H1 (cell line): ENCODE results near the gene B3GNT2. TPM values are rescaled to one million over a fixed set of nuclear protein-coding genes. Genes with fewer than 3 reads are reported as not detected.

Experiments used
- CTCF ChIA-PET: fragments of 300-600 bp; sonication (Branson Sonifier 250); formaldehyde crosslinking; loops from one replicate; lab custom pipeline; 2021; ENCODE audit not compliant: partially characterized antibody; lab: Charles Lee
- POLR2A ChIA-PET: fragments of 300-600 bp; sonication (Branson Sonifier 250); formaldehyde crosslinking; loops from one replicate; lab custom pipeline; 2021; ENCODE audit warnings: inconsistent platforms; ENCODE audit not compliant: partially characterized antibody; lab: Charles Lee
- DNase-seq, 2 experiments: peaks; one replicate each; pipeline versions ENCODE4 v3.0.0 to v3.0.0-alpha.2; 2010 to 2022; ENCODE audit warnings: low spot score in 2 of 2, low read depth in 1 of 2, mixed read lengths in 1 of 2
- FAIRE-seq: peaks from 2 replicates; lab custom pipeline; 2011; peaks lifted over from hg19 to GRCh38; lab: Jason Lieb, UNC
- H2AFZ ChIP-seq: 2 replicates; pipeline ENCODE4 v1.8.1; 2012; ENCODE audit warnings: low read length, inconsistent platforms
- H2AK5ac ChIP-seq: 2 replicates; pipeline ENCODE4 v1.6.1; 2013; ENCODE audit warnings: low read depth, low read length
- H2BK120ac ChIP-seq: replicated peaks from 2 replicates; pipeline ENCODE3; 2013; ENCODE audit warnings: low read depth, low read length, inconsistent platforms
- H2BK12ac ChIP-seq: 2 replicates; pipeline ENCODE4 v1.6.1; 2013; ENCODE audit warnings: low read depth, low read length
- H2BK15ac ChIP-seq: 2 replicates; pipeline ENCODE4 v1.6.1; 2013; ENCODE audit warnings: low read length
- H2BK20ac ChIP-seq: 2 replicates; pipeline ENCODE4 v1.6.1; 2013; ENCODE audit warnings: low read length
- H2BK5ac ChIP-seq: 2 replicates; pipeline ENCODE4 v1.6.1; 2013; ENCODE audit warnings: low read depth, low read length
- H3K14ac ChIP-seq: 2 replicates; pipeline ENCODE4 v1.6.1; 2013; ENCODE audit warnings: inconsistent platforms; ENCODE audit not compliant: insufficient read length
- H3K18ac ChIP-seq: 2 replicates; pipeline ENCODE4 v1.6.1; 2013; ENCODE audit warnings: low read length; ENCODE audit errors: extremely low read depth
- H3K23ac ChIP-seq: 2 replicates; pipeline ENCODE4 v1.6.1; 2013; ENCODE audit warnings: inconsistent platforms; ENCODE audit not compliant: insufficient read length
- H3K23me2 ChIP-seq: 2 replicates; pipeline ENCODE4 v1.6.1; 2013; ENCODE audit warnings: low read depth, low read length
- H3K27ac ChIP-seq: 2 replicates; pipeline ENCODE4 v1.6.1; 2011; ENCODE audit warnings: low read depth, low read length, inconsistent platforms
- H3K27me3 ChIP-seq, 4 experiments: replicated peaks in 1 of 4; 1 replicate in 1 of 4; 2 replicates in 3 of 4; pipeline versions ENCODE4 v1.6.1 to v1.8.1; 2011 to 2013; ENCODE audit warnings: low read length in 3 of 4, mild to moderate bottlenecking in 3 of 4, inconsistent platforms in 2 of 4, mixed read lengths in 2 of 4, moderate library complexity in 1 of 4; ENCODE audit not compliant: control insufficient read depth in 3 of 4, insufficient read depth in 3 of 4; ENCODE audit errors: extremely low read depth in 1 of 4
- H3K36me3 ChIP-seq, 4 experiments: 2 replicates each; pipeline versions ENCODE4 v1.6.1 to v1.8.1; 2011 to 2013; ENCODE audit warnings: mild to moderate bottlenecking in 4 of 4, low read length in 3 of 4, moderate library complexity in 2 of 4, control low read depth in 1 of 4, inconsistent platforms in 1 of 4; ENCODE audit not compliant: insufficient read depth in 4 of 4, control insufficient read depth in 2 of 4
- H3K4ac ChIP-seq: replicated peaks from 2 replicates; pipeline ENCODE3; 2013; ENCODE audit warnings: low read length, low read depth, mixed read lengths, inconsistent platforms; ENCODE audit not compliant: insufficient read length
- H3K4me1 ChIP-seq, 4 experiments: replicated peaks in 1 of 4; 1 replicate in 1 of 4; 2 replicates in 3 of 4; pipeline versions ENCODE4 v1.6.1 to v1.8.1; 2011 to 2013; ENCODE audit warnings: low read length in 3 of 4, inconsistent platforms in 2 of 4, mixed read lengths in 1 of 4; ENCODE audit not compliant: insufficient read depth in 4 of 4, control insufficient read depth in 3 of 4
- H3K4me2 ChIP-seq, 2 experiments: 2 replicates each; pipeline versions ENCODE4 v1.6.1 to v1.8.1; 2011 to 2013; ENCODE audit warnings: low read depth in 2 of 2, low read length in 2 of 2, control low read depth in 1 of 2, inconsistent platforms in 1 of 2, mild to moderate bottlenecking in 1 of 2; ENCODE audit not compliant: insufficient read depth in 1 of 2
- H3K4me3 ChIP-seq, 4 experiments: fragments of 200-600, 300-600 bp in 1 of 4; sonication (generic), shearing (Covaris generic), sonication (Bioruptor Twin) in 1 of 4; 2 replicates each; pipeline versions ENCODE4 v1.5.1 to v1.8.1; 2011 to 2016; ENCODE audit warnings: low read length in 4 of 4, low read depth in 3 of 4, control low read depth in 2 of 4, inconsistent platforms in 2 of 4, mild to moderate bottlenecking in 2 of 4, mixed read lengths in 1 of 4, moderate library complexity in 1 of 4; ENCODE audit not compliant: insufficient read depth in 2 of 4; ENCODE audit errors: extremely low read depth in 1 of 4
- H3K56ac ChIP-seq: replicated peaks from 2 replicates; pipeline ENCODE3; 2013; ENCODE audit warnings: low read depth, mild to moderate bottlenecking, mixed read lengths, low read length, inconsistent platforms; ENCODE audit not compliant: insufficient read length
- H3K79me1 ChIP-seq: 2 replicates; pipeline ENCODE4 v1.6.1; 2013; ENCODE audit warnings: low read depth, low read length, control low read depth
- H3K79me2 ChIP-seq, 2 experiments: 2 replicates each; pipeline versions ENCODE4 v1.6.1 to v1.8.1; 2012 to 2013; ENCODE audit warnings: low read length in 2 of 2, mild to moderate bottlenecking in 2 of 2, inconsistent platforms in 1 of 2; ENCODE audit not compliant: insufficient read depth in 2 of 2, control insufficient read depth in 1 of 2
- H3K9ac ChIP-seq, 4 experiments: replicated peaks in 1 of 4; 1 replicate in 1 of 4; 2 replicates in 3 of 4; pipeline versions ENCODE4 v1.6.1 to v1.8.1; 2011 to 2013; ENCODE audit warnings: low read depth in 3 of 4, low read length in 3 of 4, control low read depth in 2 of 4, mild to moderate bottlenecking in 2 of 4, moderate library complexity in 2 of 4, inconsistent platforms in 1 of 4; ENCODE audit errors: extremely low read depth in 1 of 4
- H3K9me3 ChIP-seq, 2 experiments: 2 replicates each; pipeline versions ENCODE4 v1.6.1 to v1.8.1; 2012 to 2013; ENCODE audit warnings: mild to moderate bottlenecking in 2 of 2, moderate library complexity in 2 of 2, control low read depth in 1 of 2, inconsistent platforms in 1 of 2, low read depth in 1 of 2, low read length in 1 of 2, mixed read lengths in 1 of 2; ENCODE audit not compliant: insufficient read depth in 2 of 2
- H4K20me1 ChIP-seq, 2 experiments: replicated peaks in 1 of 2; 2 replicates each; pipeline versions ENCODE3 to v1.8.1; 2011 to 2013; ENCODE audit warnings: inconsistent platforms in 2 of 2, low read length in 2 of 2, mild to moderate bottlenecking in 1 of 2; ENCODE audit not compliant: insufficient read depth in 2 of 2, control insufficient read depth in 1 of 2
- H4K5ac ChIP-seq: 2 replicates; pipeline ENCODE4 v1.6.1; 2013; ENCODE audit warnings: low read length, low read depth, mixed read lengths, inconsistent platforms; ENCODE audit not compliant: insufficient read length
- H4K8ac ChIP-seq: 2 replicates; pipeline ENCODE4 v1.8.0; 2013; ENCODE audit warnings: mild to moderate bottlenecking, moderate library complexity, low read length, inconsistent platforms; ENCODE audit not compliant: insufficient read depth; ENCODE audit errors: extremely low read depth
- H4K91ac ChIP-seq: replicated peaks from 2 replicates; pipeline ENCODE3; 2013; ENCODE audit warnings: low read length, mixed read lengths, inconsistent platforms; ENCODE audit not compliant: insufficient read length
- CHD2 ChIP-seq: IDR thresholded peaks from 2 replicates; pipeline ENCODE4 v1.6.1; 2012; ENCODE audit warnings: low read length, improper control_type of control experiment
- SIX5 ChIP-seq: IDR thresholded peaks from 2 replicates; pipeline ENCODE4 v1.6.1; 2011; ENCODE audit warnings: mild to moderate bottlenecking, low read depth, low read length
- SUZ12 ChIP-seq: fragments of 200-600 bp; sonication (generic); IDR thresholded peaks from 2 replicates; pipeline ENCODE4 v1.6.1; 2012; ENCODE audit warnings: mild to moderate bottlenecking, inconsistent platforms, low read length, moderate library complexity, mixed read lengths
- YY1 ChIP-seq: IDR thresholded peaks from 2 replicates; pipeline ENCODE4 v1.6.1; 2011; ENCODE audit warnings: low read depth, mild to moderate bottlenecking, low read length
- WGBS, 2 experiments: shearing (Covaris generic) in 1 of 2; methylation state at CpG; one replicate each; pipeline versions ENCODE4 v1.1.6 to v1.1.7; 2013 to 2015; ENCODE audit warnings: low lambda C conversion rate in 2 of 2, mixed read lengths in 2 of 2, inconsistent platforms in 1 of 2, low coverage in 1 of 2, missing lambda C conversion rate in 1 of 2; ENCODE audit not compliant: insufficient replicate concordance in 2 of 2, insufficient coverage in 1 of 2, insufficient read length in 1 of 2; ENCODE audit errors: extremely low coverage in 1 of 2, missing lambda C conversion rate in 1 of 2; 5-methylcytosine and 5-hydroxymethylcytosine counted together
- polyA plus RNA-seq, 7 experiments: library from polyadenylated mRNA; depleted of rRNA in 3 of 7; stranded (reverse) in 5 of 7; unstranded in 2 of 7; fragments of >200 nt in 5 of 7; fragments of 200-250 nt in 2 of 7; gene quantifications; 1 replicate in 5 of 7; 2 replicates in 1 of 7; 4 replicates in 1 of 7; pipeline versions ENCODE4 v1.2.1 to v1.2.3, GENCODE V29; 2011 to 2013; ENCODE audit warnings: missing spikeins in 2 of 7, mixed read lengths in 2 of 7
- total RNA-seq: library from RNA; stranded (reverse); fragmentation: NEBNext Ultra II Directional; extraction: Animal tissue kit (Norgen Biotek cat#: 25700); gene quantifications from 2 replicates; pipeline ENCODE4 v1.2.1, GENCODE V29; 2021
- TF ChIP-seq, protein P1 (sequence below): IDR thresholded peaks from 2 replicates; pipeline ENCODE4 v1.6.1; 2011; ENCODE audit warnings: low read length, improper control_type of control experiment

B3GNT2 gene
- total and polyA plus RNA-seq, 2 of the 8 experiments (the other 6 are each of a cell fraction or from before 2014, with no cell fraction given): 20.1 to 40.8 TPM

DNA sequence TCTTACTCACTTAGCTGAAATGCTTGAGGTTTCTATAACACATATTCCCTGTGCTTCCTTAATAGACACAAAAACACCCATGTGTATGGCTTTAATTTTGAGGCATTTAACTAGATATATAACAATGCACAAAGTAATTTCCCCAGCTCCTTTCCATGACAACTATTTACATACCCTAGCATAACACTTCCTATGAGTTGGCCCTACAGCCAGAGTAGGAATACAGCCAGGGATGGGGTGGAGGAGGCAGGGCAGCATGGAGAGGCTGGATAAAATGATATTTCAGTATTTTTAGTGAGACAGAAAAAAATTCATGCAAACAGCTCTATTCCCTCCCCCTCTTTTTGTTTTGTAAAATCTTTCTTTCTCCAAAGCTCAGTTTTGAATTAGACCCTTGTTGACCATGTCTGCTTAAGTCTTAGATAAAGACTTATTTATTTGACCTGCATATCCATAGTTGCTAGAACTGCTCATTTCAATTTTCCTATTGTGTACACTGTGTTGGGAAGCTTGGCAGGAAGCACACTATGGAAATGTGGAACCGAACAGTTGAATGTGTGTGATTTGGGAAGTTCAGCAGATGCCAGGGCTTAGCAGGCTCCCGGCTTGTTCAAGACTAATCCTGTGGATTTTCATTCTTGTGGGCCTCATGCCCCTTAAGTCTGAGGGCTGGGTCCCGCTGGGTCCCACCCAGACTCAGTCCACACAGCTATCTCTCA is 11.2 kb upstream of the B3GNT2 start:
- peaks cover 0 to 11% (median 0%) of the 10 kb centered on the region in 4 experiments; a peak in 3 of 7 replicates for H3K4me1 ChIP-seq
- no peak for TF ChIP-seq SIX5
- no peak for TF ChIP-seq YY1
- TF ChIP-seq CHD2: no peak
- TF ChIP-seq SUZ12: no peak
- TF ChIP-seq, protein P1, sequence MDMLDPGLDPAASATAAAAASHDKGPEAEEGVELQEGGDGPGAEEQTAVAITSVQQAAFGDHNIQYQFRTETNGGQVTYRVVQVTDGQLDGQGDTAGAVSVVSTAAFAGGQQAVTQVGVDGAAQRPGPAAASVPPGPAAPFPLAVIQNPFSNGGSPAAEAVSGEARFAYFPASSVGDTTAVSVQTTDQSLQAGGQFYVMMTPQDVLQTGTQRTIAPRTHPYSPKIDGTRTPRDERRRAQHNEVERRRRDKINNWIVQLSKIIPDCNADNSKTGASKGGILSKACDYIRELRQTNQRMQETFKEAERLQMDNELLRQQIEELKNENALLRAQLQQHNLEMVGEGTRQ: no peak
- H3K9ac ChIP-seq: no peak overlapping the region
- FAIRE-seq (no peak), DNase-seq (no peak)
- no peak overlapping the region for H3K23ac ChIP-seq
- ChIA-PET POLR2A (interaction anchor here (1.1 kb wide), 1 partner anchor 11 kb away, joined by 3 read pairs; no protein-coding TSS in a partner anchor), CTCF (interaction anchor here (0.6 to 1.2 kb wide), 7 partner anchors 9 to 226 kb away, joined by 3 read pairs; no protein-coding TSS in a partner anchor)
- peaks cover 0 to 2% (median 0%) of the 10 kb centered on the region in 4 experiments; a peak in 1 of 7 replicates for H3K27me3 ChIP-seq
- H3K4me3 ChIP-seq: no peak overlapping the region
- no peak overlapping the region for H2BK15ac ChIP-seq
- no peak overlapping the region for H2BK12ac ChIP-seq
- H4K5ac ChIP-seq: no peak overlapping the region
- H4K8ac ChIP-seq: no peak overlapping the region
- H2AK5ac ChIP-seq: no peak overlapping the region
- 93% methylated on average over 3 of the region's 3 CpGs; no CpG with 5 or more reads in 1 of the 2 experiments for WGBS, 2 experiments
- H2AFZ ChIP-seq: no peak overlapping the region
- no peak overlapping the region for H3K27ac ChIP-seq
- no peaks in the 10 kb centered on the region for H3K36me3 ChIP-seq
- H2BK120ac ChIP-seq: no peak overlapping the region
- H3K9me3 ChIP-seq: no peaks in the 10 kb centered on the region
- no peak overlapping the region for H2BK20ac ChIP-seq
- no peaks in the 10 kb centered on the region for H3K23me2 ChIP-seq
- no peak overlapping the region for H3K14ac ChIP-seq
- H3K4ac ChIP-seq: no peak overlapping the region
- no peak overlapping the region for H4K91ac ChIP-seq
- H3K18ac ChIP-seq: no peak overlapping the region
- H3K4me2 ChIP-seq: no peak overlapping the region
- H3K56ac ChIP-seq: no peak overlapping the region
- no peak overlapping the region for H2BK5ac ChIP-seq
- H4K20me1 ChIP-seq: no peaks in the 10 kb centered on the region
- no peaks in the 10 kb centered on the region for H3K79me1 ChIP-seq
- H3K79me2 ChIP-seq: no peaks in the 10 kb centered on the region
